H1 (cell line): ENCODE results near the gene SMYD4. TPM values are rescaled to one million over a fixed set of nuclear protein-coding genes. Genes with fewer than 3 reads are reported as not detected.

ENCODE experiments used
- ATF2 ChIP-seq: IDR thresholded peaks from 2 replicates; pipeline ENCODE4 v1.6.1; 2012; ENCODE audit warnings: low read length, inconsistent platforms
- BRCA1 ChIP-seq: IDR thresholded peaks from 2 replicates; pipeline ENCODE4 v1.6.1; 2012; ENCODE audit warnings: low read depth, low read length, improper control_type of control experiment
- CBX5 ChIP-seq: fragments of 300-800, 300-1000 bp; sonication (generic); IDR thresholded peaks from 2 replicates; pipeline ENCODE4 v1.7.1; 2016; ENCODE audit warnings: antibody characterized with exemption, low read length, low read depth
- CHD1 ChIP-seq: IDR thresholded peaks from 2 replicates; pipeline ENCODE4 v1.6.1; 2012; ENCODE audit warnings: low read depth, low read length, improper control_type of control experiment
- CTBP2 ChIP-seq: IDR thresholded peaks from 2 replicates; pipeline ENCODE4 v1.7.0; 2011; ENCODE audit warnings: borderline replicate concordance, mild to moderate bottlenecking, moderate library complexity, mixed read lengths, low read length; ENCODE audit not compliant: insufficient read depth, insufficient read length
- EZH2 ChIP-seq: fragments of 200-600 bp; sonication (generic); IDR thresholded peaks from 2 replicates; pipeline ENCODE4 v1.7.1; 2012; ENCODE audit warnings: low read depth, mild to moderate bottlenecking, moderate library complexity, low read length, inconsistent platforms; ENCODE audit not compliant: severe bottlenecking
- GABPA ChIP-seq: IDR thresholded peaks from 2 replicates; pipeline ENCODE4 v1.6.1; 2011; ENCODE audit warnings: mild to moderate bottlenecking, low read length, moderate library complexity, borderline replicate concordance; ENCODE audit not compliant: insufficient read depth
- HDAC6 ChIP-seq: IDR thresholded peaks from one replicate; pipeline ENCODE4 v1.7.1; 2012; ENCODE audit warnings: low read depth, mild to moderate bottlenecking, inconsistent platforms, low read length, moderate library complexity
- KDM4A ChIP-seq: IDR thresholded peaks from one replicate; pipeline ENCODE4 v1.7.1; 2012; ENCODE audit warnings: low read depth, mild to moderate bottlenecking, moderate library complexity, low read length, inconsistent platforms; ENCODE audit not compliant: severe bottlenecking
- MAFK ChIP-seq: IDR thresholded peaks from 2 replicates; pipeline ENCODE4 v1.6.1; 2012; ENCODE audit warnings: low read depth, mild to moderate bottlenecking, improper control_type of control experiment, low read length
- POLR2A ChIP-seq, 2 experiments: IDR thresholded peaks; 1 replicate in 1 of 2; 2 replicates in 1 of 2; pipeline ENCODE4 v1.6.1; 2011; ENCODE audit warnings: low read depth in 2 of 2, low read length in 2 of 2, mild to moderate bottlenecking in 2 of 2; ENCODE audit errors: control extremely low read depth in 1 of 2
- POLR2AphosphoS5 ChIP-seq: IDR thresholded peaks from 2 replicates; pipeline ENCODE4 v1.6.1; 2011; ENCODE audit warnings: low read depth, low read length
- RFX5 ChIP-seq: IDR thresholded peaks from 2 replicates; pipeline ENCODE4 v1.6.1; 2011; ENCODE audit warnings: low read depth, low read length, improper control_type of control experiment, borderline replicate concordance
- SAP30 ChIP-seq: fragments of 300-600 bp; sonication (generic); IDR thresholded peaks from 2 replicates; pipeline ENCODE4 v1.7.1; 2012; ENCODE audit warnings: low read length, moderate library complexity, mild to moderate bottlenecking, inconsistent platforms; ENCODE audit not compliant: insufficient read depth, insufficient replicate concordance
- SIN3A ChIP-seq, 2 experiments: IDR thresholded peaks in 1 of 2; conservative IDR thresholded peaks in 1 of 2; 2 replicates each; pipeline ENCODE4 v1.6.1; 2011 to 2012; ENCODE audit warnings: low read length in 2 of 2, improper control_type of control experiment in 1 of 2, low read depth in 1 of 2, mild to moderate bottlenecking in 1 of 2
- SIRT6 ChIP-seq: IDR thresholded peaks from one replicate; pipeline ENCODE4 v1.7.1; 2012; ENCODE audit warnings: low read length, inconsistent platforms
- SP4 ChIP-seq: IDR thresholded peaks from 2 replicates; pipeline ENCODE4 v1.6.1; 2012; ENCODE audit warnings: low read length, inconsistent platforms
- TAF7 ChIP-seq: optimal IDR thresholded peaks from 2 replicates; pipeline ENCODE3; 2011; ENCODE audit warnings: low read depth, mild to moderate bottlenecking, inconsistent platforms, low read length, moderate library complexity, borderline replicate concordance
- ZNF274 ChIP-seq: IDR thresholded peaks from 2 replicates; pipeline ENCODE4 v1.7.0; 2012; ENCODE audit warnings: low read length, borderline replicate concordance; ENCODE audit errors: extremely low read depth
- polyA plus RNA-seq, 7 experiments: library from polyadenylated mRNA; depleted of rRNA in 3 of 7; stranded (reverse) in 5 of 7; unstranded in 2 of 7; fragments of >200 nt in 5 of 7; fragments of 200-250 nt in 2 of 7; gene quantifications; 1 replicate in 5 of 7; 2 replicates in 1 of 7; 4 replicates in 1 of 7; pipeline versions ENCODE4 v1.2.1 to v1.2.3, GENCODE V29; 2011 to 2013; ENCODE audit warnings: missing spikeins in 2 of 7, mixed read lengths in 2 of 7
- total RNA-seq: library from RNA; stranded (reverse); fragmentation: NEBNext Ultra II Directional; extraction: Animal tissue kit (Norgen Biotek cat#: 25700); gene quantifications from 2 replicates; pipeline ENCODE4 v1.2.1, GENCODE V29; 2021

Gene SMYD4
- total and polyA plus RNA-seq, 2 of the 8 experiments (the other 6 are each of a cell fraction or from before 2014, with no cell fraction given), result 10.5 to 23.4 TPM

- TF ChIP-seq TAF7 (no peak), MAFK (no peak), BRCA1 (no peak), SIN3A (conservative IDR thresholded peaks at IDR 0.05 in 1 of 2, IDR thresholded peaks at IDR 0.05 in 1 of 2; ENCODE audit: low read depth in 1 of 2, low read length in 2 of 2) (peak in 1 of 2 experiments; percentile 67; a peak in 2 of 4 replicates), HDAC6 (no peak), CTBP2 (no peak), SAP30 (no peak), RFX5 (no peak), EZH2 (no peak), SP4 (no peak), POLR2AphosphoS5 (peak; percentile 39; the same call in 1 of the 2 replicates), POLR2A (IDR thresholded peaks at IDR 0.05; ENCODE audit: control extremely low read depth in 1 of 2, low read depth in 2 of 2, low read length in 2 of 2) (peak in 1 of 2 experiments; percentile 66; a peak in 2 of 3 replicates), ATF2 (no peak), SIRT6 (no peak), CBX5 (no peak), KDM4A (peak; percentile 98), CHD1 (no peak), ZNF274 (no peak), GABPA (no peak)
Observed at GRCh38 chr17:1829592-1830257, at the start of gene SMYD4, which contains the start of gene RPA1 (continued).
